ENCODE results near the gene CFAP92. TPM values are rescaled to one million over a fixed set of nuclear protein-coding genes. Genes with fewer than 3 reads are reported as not detected.

Gene CFAP92
- total RNA-seq, 1 experiment from 2014 or later = 0.92 TPM

DNA sequence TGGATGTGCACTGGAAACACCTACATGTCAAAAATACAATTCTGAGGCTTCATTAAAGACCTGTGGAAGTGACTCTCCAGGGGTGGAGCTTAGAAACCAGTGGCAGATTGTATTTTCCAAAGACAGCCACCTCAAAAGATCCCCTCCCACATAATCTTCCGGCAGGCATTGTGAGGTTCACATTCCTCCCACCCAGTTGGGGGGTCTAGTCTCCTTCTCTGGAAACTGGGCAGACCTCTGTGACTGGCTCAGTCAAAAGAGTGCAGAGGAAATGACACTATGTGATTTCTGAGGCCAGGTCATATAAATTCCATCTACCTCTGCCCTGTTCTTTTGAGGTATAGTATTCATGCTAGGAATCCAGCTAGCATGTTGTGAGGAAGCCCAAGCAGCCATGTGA lies 1.9 kb upstream of the CFAP92 start:
- Mint-ChIP-seq H3K9me3 (peaks cover 0 to 4% of the 10 kb centered on the region in 2 experiments; a peak in 2 of 5 replicates), H3K4me1 (peaks cover 29 to 43% of the 10 kb centered on the region in 2 experiments), H3K27ac (no peak overlapping the region), H3K27me3 (ENCODE audit: low read depth) (peaks cover 88% of the 10 kb centered on the region), H3K4me3 (no peak overlapping the region), H3K36me3 (ENCODE audit: insufficient read depth in 1 of 3, low read depth in 3 of 3) (no peaks in the 10 kb centered on the region; a peak in 3 of 7 replicates)
- Histone ChIP-seq H3K4me1 (ENCODE audit: insufficient read depth, low read length) (peaks cover 2% of the 10 kb centered on the region; the same call in 1 of the 2 replicates), H4K91ac (ENCODE audit: insufficient read length, low read depth, low read length) (no peak overlapping the region), H3K56ac (ENCODE audit: insufficient read length, low read depth, low read length) (no peak overlapping the region), H4K5ac (ENCODE audit: insufficient read length, low read depth, low read length) (no peak overlapping the region), H2BK20ac (ENCODE audit: low read depth, low read length, poor library complexity, severe bottlenecking) (no peak overlapping the region), H3K4me2 (ENCODE audit: insufficient read depth, insufficient read length, low read length) (no peak overlapping the region), H3K18ac (ENCODE audit: insufficient read length, low read depth, low read length) (no peak overlapping the region), H3K4ac (ENCODE audit: low read depth, low read length) (no peak overlapping the region), H3K27me3 (ENCODE audit: insufficient read depth, low read length) (peaks cover 18% of the 10 kb centered on the region), H3K9ac (ENCODE audit: extremely low read depth, insufficient read length, low read length) (no peak overlapping the region), H3T11ph (ENCODE audit: low read length) (no peak overlapping the region), H2AFZ (ENCODE audit: low read length) (no peak overlapping the region), H3K23me2 (ENCODE audit: insufficient read length, low read depth, low read length, poor library complexity, severe bottlenecking) (peaks cover 12% of the 10 kb centered on the region), H3K14ac (ENCODE audit: insufficient read depth, low read length) (no peak overlapping the region), H2BK120ac (ENCODE audit: low read depth, low read length, poor library complexity, severe bottlenecking) (no peak overlapping the region), H2BK15ac (ENCODE audit: low read depth, low read length) (no peak overlapping the region), H3K79me2 (ENCODE audit: insufficient read depth, low read length) (no peaks in the 10 kb centered on the region), H2AK5ac (ENCODE audit: insufficient read length, low read length) (no peak overlapping the region), H4K20me1 (ENCODE audit: control insufficient read depth, insufficient read depth, insufficient read length) (no peaks in the 10 kb centered on the region), H3K27ac (ENCODE audit: insufficient read length, low read depth, low read length) (no peak overlapping the region), H2BK5ac (ENCODE audit: insufficient read length, low read length) (no peak overlapping the region), H4K8ac (replicated peaks; ENCODE audit: insufficient read length, low read depth, low read length) (no peak overlapping the region), H3K23ac (ENCODE audit: insufficient read length, low read depth, low read length) (no peak overlapping the region), H2BK12ac (ENCODE audit: insufficient read length, low read depth, low read length) (no peak overlapping the region), H3K9me3 (ENCODE audit: control insufficient read depth, low read depth, low read length) (no peaks in the 10 kb centered on the region), H3K79me1 (ENCODE audit: insufficient read depth, low read depth, low read length, poor library complexity, severe bottlenecking) (no peaks in the 10 kb centered on the region)
- no CpG with 5 or more reads among the region's 1 CpG for WGBS (ENCODE audit: extremely low coverage, insufficient read length, low lambda C conversion rate)
- TF ChIP-seq, protein P1, sequence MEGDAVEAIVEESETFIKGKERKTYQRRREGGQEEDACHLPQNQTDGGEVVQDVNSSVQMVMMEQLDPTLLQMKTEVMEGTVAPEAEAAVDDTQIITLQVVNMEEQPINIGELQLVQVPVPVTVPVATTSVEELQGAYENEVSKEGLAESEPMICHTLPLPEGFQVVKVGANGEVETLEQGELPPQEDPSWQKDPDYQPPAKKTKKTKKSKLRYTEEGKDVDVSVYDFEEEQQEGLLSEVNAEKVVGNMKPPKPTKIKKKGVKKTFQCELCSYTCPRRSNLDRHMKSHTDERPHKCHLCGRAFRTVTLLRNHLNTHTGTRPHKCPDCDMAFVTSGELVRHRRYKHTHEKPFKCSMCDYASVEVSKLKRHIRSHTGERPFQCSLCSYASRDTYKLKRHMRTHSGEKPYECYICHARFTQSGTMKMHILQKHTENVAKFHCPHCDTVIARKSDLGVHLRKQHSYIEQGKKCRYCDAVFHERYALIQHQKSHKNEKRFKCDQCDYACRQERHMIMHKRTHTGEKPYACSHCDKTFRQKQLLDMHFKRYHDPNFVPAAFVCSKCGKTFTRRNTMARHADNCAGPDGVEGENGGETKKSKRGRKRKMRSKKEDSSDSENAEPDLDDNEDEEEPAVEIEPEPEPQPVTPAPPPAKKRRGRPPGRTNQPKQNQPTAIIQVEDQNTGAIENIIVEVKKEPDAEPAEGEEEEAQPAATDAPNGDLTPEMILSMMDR (conservative IDR thresholded peaks at IDR 0.05) = no peak
- DNase-seq = no peak
